PC-9 (cell line): Measurements from ENCODE around the gene LRMDA. TPM values are rescaled to one million over a fixed set of nuclear protein-coding genes. Genes with fewer than 3 reads are reported as not detected.
A peak's percentile ranks its signal among the peaks of the same experiment; 100 is the strongest.

ENCODE experiments used
- BruUV-seq: library from RNA; stranded (reverse); fragments of 400-500 nt; replicated peaks from 2 replicates; lab custom pipeline; 2021; lab: Mats Ljungman, UMichigan
- CTCF ChIA-PET: fragments of 300-600 bp; sonication (Branson Sonifier 250); formaldehyde crosslinking; loops from one replicate; lab custom pipeline; 2022; ENCODE audit warnings: antibody characterized with exemption; lab: Charles Lee
- POLR2A ChIA-PET: fragments of 300-600 bp; sonication (Branson Sonifier 250); formaldehyde crosslinking; loops from one replicate; lab custom pipeline; 2022; ENCODE audit warnings: antibody characterized with exemption; ENCODE audit not compliant: unreplicated experiment; lab: Charles Lee
- DNase-seq, 2 experiments: peaks; one replicate each; pipeline versions ENCODE4 v3.0.0 to v3.0.0-alpha.2; 2015 to 2022; ENCODE audit warnings: mixed read lengths in 1 of 2
- H2AFZ ChIP-seq: fragments of 200-600 bp; sonication (generic); 2 replicates; pipeline ENCODE4 v1.8.1; 2017; ENCODE audit warnings: antibody characterized with exemption
- H3F3A ChIP-seq: fragments of 200-600 bp; sonication (generic); 2 replicates; pipeline ENCODE4 v1.8.1; 2017; ENCODE audit warnings: antibody characterized with exemption, mild to moderate bottlenecking, low read depth; ENCODE audit not compliant: insufficient read depth
- H3K27ac ChIP-seq: fragments of 200-600 bp; sonication (generic); 2 replicates; pipeline ENCODE4 v1.6.1; 2016; ENCODE audit warnings: mixed run types
- H3K27me3 ChIP-seq: fragments of 200-600 bp; sonication (generic); 2 replicates; pipeline ENCODE4 v1.6.1; 2016; ENCODE audit warnings: low read depth, mixed run types; ENCODE audit not compliant: insufficient read depth
- H3K36me3 ChIP-seq: fragments of 200-600 bp; sonication (generic); 2 replicates; pipeline ENCODE4 v1.6.1; 2016; ENCODE audit warnings: low read depth, mixed run types
- H3K4me1 ChIP-seq: fragments of 200-600 bp; sonication (generic); replicated peaks from 2 replicates; pipeline ENCODE4 v1.6.1; 2016; ENCODE audit warnings: mixed run types; ENCODE audit not compliant: insufficient read depth
- H3K4me2 ChIP-seq: fragments of 200-600 bp; sonication (generic); 2 replicates; pipeline ENCODE4 v1.6.1; 2017; ENCODE audit warnings: mixed run types
- H3K4me3 ChIP-seq: fragments of 200-600 bp; sonication (generic); 2 replicates; pipeline ENCODE4 v1.6.1; 2016; ENCODE audit warnings: mixed run types
- H3K79me2 ChIP-seq: fragments of 200-600 bp; sonication (generic); 2 replicates; pipeline ENCODE4 v1.6.1; 2017; ENCODE audit warnings: low read depth, mixed run types
- H3K9me2 ChIP-seq: fragments of 200-600 bp; sonication (generic); 2 replicates; pipeline ENCODE4 v1.8.1; 2017; ENCODE audit warnings: mild to moderate bottlenecking; ENCODE audit not compliant: insufficient read depth
- H3K9me3 ChIP-seq: fragments of 200-600 bp; sonication (generic); 2 replicates; pipeline ENCODE4 v1.8.1; 2016; ENCODE audit warnings: low read depth; ENCODE audit not compliant: insufficient read depth
- H4K20me1 ChIP-seq: fragments of 200-600 bp; sonication (generic); 2 replicates; pipeline ENCODE4 v1.8.1; 2017; ENCODE audit not compliant: insufficient read depth
- EZH2 ChIP-seq: fragments of 200-600 bp; sonication (generic); IDR thresholded peaks from 2 replicates; pipeline ENCODE4 v1.8.0; 2017; ENCODE audit warnings: antibody characterized with exemption, low read depth
- intact Hi-C: fragments of 100-400 bp; cut with micrococcal nuclease; formaldehyde crosslinking; loops from one replicate; pipeline ENCODE4 v1.10.0; 2022; ENCODE audit not compliant: unreplicated experiment
- total RNA-seq: library from RNA; stranded (reverse); gene quantifications from 2 replicates; pipeline ENCODE4 v1.2.3, GENCODE V29; 2021
- TF ChIP-seq, protein P1 (sequence below): fragments of 200-600 bp; sonication (generic); conservative IDR thresholded peaks from 2 replicates; pipeline ENCODE4 v1.6.1; 2017; ENCODE audit warnings: mixed run types, antibody characterized with exemption, mild to moderate bottlenecking, moderate library complexity

LRMDA gene
- total RNA-seq, 1 experiment from 2014 or later: not detected

DNA sequence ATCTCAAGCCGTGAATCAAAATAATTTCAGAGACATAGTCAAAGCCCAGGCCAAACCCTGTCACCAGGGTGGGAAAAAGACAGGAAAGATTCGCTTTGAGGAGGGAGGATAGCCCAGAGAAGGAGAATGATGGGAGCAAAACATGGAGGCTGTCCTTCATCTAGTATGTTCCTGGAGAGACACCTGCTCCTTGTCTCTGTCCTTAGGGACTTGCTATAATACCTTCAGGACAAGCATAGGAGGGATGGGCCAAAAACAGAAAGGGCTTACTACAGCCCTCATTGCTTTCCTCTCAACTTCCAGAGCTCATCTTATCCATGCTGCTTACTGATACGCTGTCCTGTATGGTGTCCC, 593.7 kb downstream of the LRMDA start:
- H3K4me1 ChIP-seq: peaks cover 10% of the 10 kb centered on the region; the same call in 1 of the 2 replicates
- H2AFZ ChIP-seq: no peak overlapping the region
- no peak overlapping the region for H3K4me2 ChIP-seq
- H3F3A ChIP-seq: no peaks in the 10 kb centered on the region
- no peaks in the 10 kb centered on the region for H3K9me2 ChIP-seq
- no peaks in the 10 kb centered on the region for H3K9me3 ChIP-seq
- POLR2A ChIA-PET: no interaction called here
- H3K27me3 ChIP-seq: no peaks in the 10 kb centered on the region
- TF ChIP-seq, protein P1, sequence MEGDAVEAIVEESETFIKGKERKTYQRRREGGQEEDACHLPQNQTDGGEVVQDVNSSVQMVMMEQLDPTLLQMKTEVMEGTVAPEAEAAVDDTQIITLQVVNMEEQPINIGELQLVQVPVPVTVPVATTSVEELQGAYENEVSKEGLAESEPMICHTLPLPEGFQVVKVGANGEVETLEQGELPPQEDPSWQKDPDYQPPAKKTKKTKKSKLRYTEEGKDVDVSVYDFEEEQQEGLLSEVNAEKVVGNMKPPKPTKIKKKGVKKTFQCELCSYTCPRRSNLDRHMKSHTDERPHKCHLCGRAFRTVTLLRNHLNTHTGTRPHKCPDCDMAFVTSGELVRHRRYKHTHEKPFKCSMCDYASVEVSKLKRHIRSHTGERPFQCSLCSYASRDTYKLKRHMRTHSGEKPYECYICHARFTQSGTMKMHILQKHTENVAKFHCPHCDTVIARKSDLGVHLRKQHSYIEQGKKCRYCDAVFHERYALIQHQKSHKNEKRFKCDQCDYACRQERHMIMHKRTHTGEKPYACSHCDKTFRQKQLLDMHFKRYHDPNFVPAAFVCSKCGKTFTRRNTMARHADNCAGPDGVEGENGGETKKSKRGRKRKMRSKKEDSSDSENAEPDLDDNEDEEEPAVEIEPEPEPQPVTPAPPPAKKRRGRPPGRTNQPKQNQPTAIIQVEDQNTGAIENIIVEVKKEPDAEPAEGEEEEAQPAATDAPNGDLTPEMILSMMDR: no peak
- no peak for TF ChIP-seq EZH2
- H3K79me2 ChIP-seq: no peaks in the 10 kb centered on the region
- intact Hi-C loops: no loop called here
- DNase-seq: no peak
- no peak overlapping the region for H3K27ac ChIP-seq
- no peaks in the 10 kb centered on the region for H4K20me1 ChIP-seq
- no peaks in the 10 kb centered on the region for H3K36me3 ChIP-seq
- CTCF ChIA-PET: no interaction called here
- no peak overlapping the region for H3K4me3 ChIP-seq
- BruUV-seq: no TSS peak

DNA sequence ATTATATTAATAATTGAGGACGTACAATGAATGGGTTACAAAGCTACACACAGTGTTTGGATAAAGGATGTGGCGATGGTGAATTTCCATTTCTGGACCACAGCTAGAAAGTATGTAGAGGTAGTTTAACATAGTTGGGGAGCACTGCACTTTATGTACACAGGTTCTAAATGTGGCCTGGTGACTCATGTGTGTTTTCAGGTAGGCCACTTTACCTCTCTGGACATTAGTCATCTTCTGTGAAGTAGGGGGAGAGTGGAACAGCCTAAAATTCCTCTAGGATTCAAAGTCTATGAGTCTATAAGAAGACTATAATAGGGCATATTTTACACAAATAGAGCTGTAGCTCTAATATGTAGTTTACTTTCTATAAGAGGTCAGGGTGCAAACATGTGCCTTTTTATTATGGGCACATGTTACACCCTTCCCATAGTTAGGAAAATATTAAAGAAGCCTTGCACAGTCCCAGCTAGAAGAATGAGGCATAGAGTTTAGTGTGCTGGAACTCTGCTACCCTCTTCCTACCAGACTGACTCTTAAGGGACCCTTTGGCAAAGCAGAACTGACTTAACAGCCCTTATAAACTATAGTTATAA, 594.9 kb downstream of the LRMDA start:
- H3K79me2 ChIP-seq: no peaks in the 10 kb centered on the region
- H2AFZ ChIP-seq: no peak overlapping the region
- no peak overlapping the region for H3K27ac ChIP-seq
- H4K20me1 ChIP-seq: no peaks in the 10 kb centered on the region
- H3K4me2 ChIP-seq: no peak overlapping the region
- no peak overlapping the region for H3K4me3 ChIP-seq
- POLR2A ChIA-PET: no interaction called here
- H3K4me1 ChIP-seq: peaks cover 10% of the 10 kb centered on the region; the same call in 1 of the 2 replicates
- no peaks in the 10 kb centered on the region for H3K9me2 ChIP-seq
- CTCF ChIA-PET: no interaction called here
- no peaks in the 10 kb centered on the region for H3K36me3 ChIP-seq
- DNase-seq: no peak
- no peaks in the 10 kb centered on the region for H3K27me3 ChIP-seq
- H3F3A ChIP-seq: no peaks in the 10 kb centered on the region
- no peaks in the 10 kb centered on the region for H3K9me3 ChIP-seq
- TF ChIP-seq, protein P1: no peak
- no peak for TF ChIP-seq EZH2
- intact Hi-C loops: no loop called here
- no TSS peak for BruUV-seq

DNA sequence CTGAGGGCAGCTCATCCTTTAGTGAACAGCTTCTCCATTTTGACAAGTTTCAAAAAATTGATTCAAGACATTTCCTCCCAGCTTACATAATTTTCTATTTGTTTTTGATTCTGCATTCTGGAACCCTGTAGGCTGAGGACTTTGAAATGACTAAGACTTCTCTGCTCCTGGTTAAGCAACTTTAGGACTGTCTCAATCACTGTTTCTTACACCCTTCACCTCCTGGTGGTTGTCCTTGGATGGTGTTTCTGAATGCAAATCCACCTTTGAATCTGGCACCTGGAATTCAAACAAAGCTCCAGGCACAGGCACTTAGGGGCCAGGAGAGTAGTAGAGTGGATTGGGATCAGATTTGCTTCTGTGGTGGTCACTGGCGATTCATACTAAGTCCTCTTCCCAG, 595.5 kb downstream of the LRMDA start:
- H3K79me2 ChIP-seq: no peaks in the 10 kb centered on the region
- ChIA-PET CTCF (no interaction called here), POLR2A (no interaction called here)
- H2AFZ ChIP-seq: no peak overlapping the region
- H3K4me2 ChIP-seq: no peak overlapping the region
- H3F3A ChIP-seq: no peaks in the 10 kb centered on the region
- no TSS peak for BruUV-seq
- H3K27ac ChIP-seq: no peak overlapping the region
- no peaks in the 10 kb centered on the region for H3K9me2 ChIP-seq
- no peaks in the 10 kb centered on the region for H3K9me3 ChIP-seq
- DNase-seq: no peak
- TF ChIP-seq EZH2: no peak
- TF ChIP-seq, protein P1: peak; percentile 31; the same call in 1 of the 2 replicates
- no peak overlapping the region for H3K4me3 ChIP-seq
- H3K27me3 ChIP-seq: no peaks in the 10 kb centered on the region
- intact Hi-C loops: no loop called here
- H3K36me3 ChIP-seq: no peaks in the 10 kb centered on the region
- H4K20me1 ChIP-seq: no peaks in the 10 kb centered on the region
- peaks cover 10% of the 10 kb centered on the region; the same call in 1 of the 2 replicates for H3K4me1 ChIP-seq
